ACC112 (cell line): ENCODE data around the gene GINS3.

ENCODE experiments used
- H2AFZ ChIP-seq: fragments of 200-600 bp; sonication (generic); one replicate; pipeline ENCODE4 v1.6.0; 2017; ENCODE audit warnings: antibody characterized with exemption, low read length; ENCODE audit not compliant: unreplicated experiment
- H3K27ac ChIP-seq: fragments of 200-600 bp; sonication (generic); 2 replicates; pipeline ENCODE4 v1.5.1; 2014; ENCODE audit warnings: low read depth, mild to moderate bottlenecking, antibody characterized with exemption, low read length, moderate library complexity
- H3K27me3 ChIP-seq: fragments of 200-600 bp; sonication (generic); 2 replicates; pipeline ENCODE4 v1.6.1; 2014; ENCODE audit warnings: mild to moderate bottlenecking, antibody characterized with exemption, low read length, moderate library complexity, mixed read lengths; ENCODE audit not compliant: insufficient read depth
- H3K36me3 ChIP-seq: fragments of 200-600 bp; sonication (generic); 2 replicates; pipeline ENCODE4 v1.6.1; 2016; ENCODE audit warnings: mild to moderate bottlenecking, antibody characterized with exemption, low read length, moderate library complexity, mixed read lengths; ENCODE audit not compliant: insufficient read depth
- H3K4me1 ChIP-seq: fragments of 200-600 bp; sonication (generic); one replicate; pipeline ENCODE4 v1.6.1; 2016; ENCODE audit warnings: low read length, mixed read lengths; ENCODE audit not compliant: insufficient read depth, unreplicated experiment, control insufficient read depth
- H3K4me3 ChIP-seq: fragments of 200-600 bp; sonication (generic); 2 replicates; pipeline ENCODE4 v1.5.1; 2014; ENCODE audit warnings: mild to moderate bottlenecking, low read depth, low read length
- H3K79me2 ChIP-seq: fragments of 200-600 bp; sonication (generic); one replicate; pipeline ENCODE4 v1.6.0; 2016; ENCODE audit warnings: low read length; ENCODE audit not compliant: control insufficient read depth, unreplicated experiment, insufficient read depth

The GINS3 gene

GRCh38 chr16:58392215-58393137 is at the start of gene GINS3:
Gene GINS3 (plus strand): TSS chr16:58392471. CDS start chr16:58392602, 131 bp downstream.
- peak within 1 kb of the TSS; percentile 97 for H2AFZ ChIP-seq
- H3K4me1 ChIP-seq = peaks cover 3% of the 10 kb centered on the region
- peaks cover 21% of the 10 kb centered on the region for H3K79me2 ChIP-seq
- peak within 1 kb of the TSS; percentile 57 for H3K27ac ChIP-seq
- H3K36me3 ChIP-seq = no peaks in the 10 kb centered on the region
- H3K27me3 ChIP-seq = no peaks in the 10 kb centered on the region
- peak within 1 kb of the TSS; percentile 95 for H3K4me3 ChIP-seq

GRCh38 chr16:58343562-58343961 is 48.7 kb upstream of the GINS3 start:
- no peaks in the 10 kb centered on the region for H3K4me1 ChIP-seq
- peaks cover 14% of the 10 kb centered on the region for H3K27me3 ChIP-seq
- H3K36me3 ChIP-seq = no peaks in the 10 kb centered on the region
- H3K27ac ChIP-seq = no peak overlapping the region
- H3K4me3 ChIP-seq = no peak overlapping the region
- no peaks in the 10 kb centered on the region for H3K79me2 ChIP-seq
- no peak overlapping the region for H2AFZ ChIP-seq

- H3K36me3 ChIP-seq = no peaks in the 10 kb centered on the region
- H3K4me3 ChIP-seq = no peak overlapping the region
- peaks cover 35% of the 10 kb centered on the region for H3K27me3 ChIP-seq
- no peak overlapping the region for H3K27ac ChIP-seq
- no peaks in the 10 kb centered on the region for H3K4me1 ChIP-seq
- H2AFZ ChIP-seq = no peak overlapping the region
- no peaks in the 10 kb centered on the region for H3K79me2 ChIP-seq
Measured at GRCh38 chr16:58345574-58346354, 46.5 kb upstream of the GINS3 start.

- no peak overlapping the region for H3K27ac ChIP-seq
- no peak overlapping the region for H2AFZ ChIP-seq
- no peaks in the 10 kb centered on the region for H3K4me1 ChIP-seq
- no peak overlapping the region for H3K4me3 ChIP-seq
- no peaks in the 10 kb centered on the region for H3K79me2 ChIP-seq
- H3K27me3 ChIP-seq = peaks cover 35% of the 10 kb centered on the region
- H3K36me3 ChIP-seq = no peaks in the 10 kb centered on the region
Measured at GRCh38 chr16:58346831-58347371, 45.4 kb upstream of the GINS3 start.

GRCh38 chr16:58348986-58349385 is 43.3 kb upstream of the GINS3 start:
- peaks cover 42% of the 10 kb centered on the region for H3K27me3 ChIP-seq
- H3K4me3 ChIP-seq = no peak overlapping the region
- no peak overlapping the region for H2AFZ ChIP-seq
- H3K36me3 ChIP-seq = no peaks in the 10 kb centered on the region
- no peak overlapping the region for H3K27ac ChIP-seq
- H3K4me1 ChIP-seq = no peaks in the 10 kb centered on the region
- no peaks in the 10 kb centered on the region for H3K79me2 ChIP-seq

- Histone ChIP-seq H3K27me3 (peaks cover 56% of the 10 kb centered on the region), H3K27ac (no peak overlapping the region), H3K79me2 (no peaks in the 10 kb centered on the region), H2AFZ (no peak overlapping the region), H3K36me3 (no peaks in the 10 kb centered on the region), H3K4me1 (no peaks in the 10 kb centered on the region), H3K4me3 (no peak overlapping the region)
Measured at GRCh38 chr16:58352690-58353089, 39.6 kb upstream of the GINS3 start.

- Histone ChIP-seq H3K36me3 (no peaks in the 10 kb centered on the region), H3K4me1 (no peaks in the 10 kb centered on the region), H3K27ac (no peak overlapping the region), H3K4me3 (no peak overlapping the region), H3K79me2 (no peaks in the 10 kb centered on the region), H3K27me3 (peaks cover 29% of the 10 kb centered on the region), H2AFZ (no peak overlapping the region)
Measured at GRCh38 chr16:58360041-58360634, 32.1 kb upstream of the GINS3 start.

GRCh38 chr16:58361726-58362125 is 30.5 kb upstream of the GINS3 start:
- H3K4me1 ChIP-seq = peaks cover 8% of the 10 kb centered on the region
- no peak overlapping the region for H3K4me3 ChIP-seq
- H3K27ac ChIP-seq = no peak overlapping the region
- H3K79me2 ChIP-seq = no peaks in the 10 kb centered on the region
- H3K36me3 ChIP-seq = no peaks in the 10 kb centered on the region
- peaks cover 17% of the 10 kb centered on the region for H3K27me3 ChIP-seq
- H2AFZ ChIP-seq = no peak overlapping the region

- no peak overlapping the region for H3K27ac ChIP-seq
- H3K79me2 ChIP-seq = no peaks in the 10 kb centered on the region
- no peaks in the 10 kb centered on the region for H3K36me3 ChIP-seq
- no peak overlapping the region for H3K4me3 ChIP-seq
- H3K4me1 ChIP-seq = peaks cover 8% of the 10 kb centered on the region
- peaks cover 25% of the 10 kb centered on the region for H3K27me3 ChIP-seq
- H2AFZ ChIP-seq = no peak overlapping the region
Measured at GRCh38 chr16:58363746-58364393, 28.4 kb upstream of the GINS3 start.

- peaks cover 27% of the 10 kb centered on the region for H3K27me3 ChIP-seq
- no peaks in the 10 kb centered on the region for H3K79me2 ChIP-seq
- no peak overlapping the region for H3K27ac ChIP-seq
- H3K4me1 ChIP-seq = peaks cover 8% of the 10 kb centered on the region
- H2AFZ ChIP-seq = no peak overlapping the region
- no peak overlapping the region for H3K4me3 ChIP-seq
- H3K36me3 ChIP-seq = no peaks in the 10 kb centered on the region
Measured at GRCh38 chr16:58365623-58366022, 26.6 kb upstream of the GINS3 start.
